ENCODE results near the gene PDP2.
"Not testable (repeated sequence)": the region's sequence is repeated elsewhere in the genome, so short reads cannot be mapped to it uniquely, and the experiment has no call there.

GRCh38 chr16:66896682-66897081 is 16.4 kb downstream of the PDP2 start:
- not testable (repeated sequence) for TF ChIP-seq YY1 (IDR thresholded peaks at IDR 0.05; ENCODE audit: insufficient read depth, insufficient read length); ZNF274 (IDR thresholded peaks at IDR 0.05; ENCODE audit: low read depth, low read length); SUZ12 (IDR thresholded peaks at IDR 0.05; ENCODE audit: extremely low read depth, insufficient read depth, insufficient read length)

All from NT2/D1 (cell line).